NT2/D1 (cell line): ENCODE results near the gene GK.

Source experiments
- SUZ12 ChIP-seq: IDR thresholded peaks from 2 replicates; pipeline ENCODE4 v1.6.1; 2011; ENCODE audit not compliant: insufficient read length, insufficient read depth; ENCODE audit errors: extremely low read depth
- YY1 ChIP-seq: IDR thresholded peaks from 2 replicates; pipeline ENCODE4 v1.6.1; 2011; ENCODE audit not compliant: insufficient read length, insufficient read depth
- ZNF274 ChIP-seq: IDR thresholded peaks from 2 replicates; pipeline ENCODE4 v1.6.1; 2011; ENCODE audit warnings: mild to moderate bottlenecking, low read depth, low read length

DNA sequence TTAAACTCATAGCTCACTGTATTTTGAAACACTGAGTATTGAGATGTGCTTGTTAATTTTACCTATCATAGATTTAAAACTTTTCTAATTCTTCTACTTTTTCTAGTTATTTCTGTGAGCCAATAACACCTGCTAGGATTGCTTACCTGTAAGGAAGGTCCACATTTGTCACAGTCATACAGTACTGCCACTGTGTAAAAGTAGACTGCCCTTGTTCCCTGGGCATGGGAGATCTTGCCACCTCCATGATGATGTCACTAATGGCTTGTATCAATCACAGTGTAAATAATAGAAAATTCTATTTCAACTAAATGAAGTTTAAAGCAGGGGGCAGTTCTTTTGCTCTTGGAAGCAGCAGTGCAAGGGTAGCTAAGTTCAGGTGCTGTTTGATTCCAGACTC lies 35.9 kb downstream of the GK start:
- no peak for TF ChIP-seq ZNF274
- TF ChIP-seq YY1 = no peak
- no peak for TF ChIP-seq SUZ12
